UCSD-AML1 (cell line): ENCODE measurements around the gene NEUROD2.
A peak's percentile ranks its signal among the peaks of the same experiment; 100 is the strongest.

Source experiments
- DNase-seq: peaks from one replicate; lab custom pipeline; 2025; ENCODE audit not compliant: unreplicated experiment; lab: John Stamatoyannopoulos, UW

Gene NEUROD2

GRCh38 chr17:39607851-39608130 lies at the start of gene NEUROD2:
Gene NEUROD2 (minus strand): TSS chr17:39607920. CDS start chr17:39606599, 1,321 bp downstream.
- no peak for DNase-seq

- no peak for DNase-seq
These were observed 47.4 kb upstream of the NEUROD2 start for GRCh38 chr17:39655105-39655504.

DNA sequence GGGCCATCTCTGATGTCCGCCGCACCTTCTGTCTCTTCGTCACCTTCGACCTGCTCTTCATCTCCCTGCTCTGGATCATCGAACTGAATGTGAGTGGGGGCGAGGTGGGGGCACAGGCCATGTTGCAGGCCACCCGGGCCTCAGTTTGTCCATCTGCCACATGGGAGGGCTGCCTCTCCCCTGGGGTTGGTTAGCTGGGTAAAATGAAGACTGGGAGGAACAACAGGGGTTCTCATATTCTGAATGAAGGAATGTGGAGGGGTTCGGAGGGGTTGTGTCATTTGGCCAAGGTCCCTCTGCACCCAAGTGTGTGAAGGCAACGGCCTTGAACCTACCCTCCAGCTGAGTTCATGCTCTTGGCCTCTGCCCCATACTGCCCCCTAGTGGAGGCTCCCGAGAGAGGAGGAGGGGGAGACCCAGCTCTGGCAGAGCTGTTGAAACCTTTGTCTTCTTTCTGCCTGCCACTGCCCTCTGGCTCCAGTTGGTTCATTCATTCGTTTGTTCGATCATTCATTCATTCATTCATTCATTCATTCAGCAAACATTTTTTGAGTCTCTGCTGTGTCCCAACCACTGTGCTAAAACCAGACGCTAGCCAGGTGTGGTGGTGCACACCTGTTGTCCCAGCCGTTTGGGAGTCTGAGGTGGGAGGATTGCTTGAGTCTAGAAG lies 46.1 kb upstream of the NEUROD2 start:
- peak; percentile 72 for DNase-seq

GRCh38 chr17:39653316-39653661 lies 45.6 kb upstream of the NEUROD2 start:
- DNase-seq: no peak

- DNase-seq: no peak
These were observed 45.0 kb upstream of the NEUROD2 start for GRCh38 chr17:39652587-39653315.

DNA sequence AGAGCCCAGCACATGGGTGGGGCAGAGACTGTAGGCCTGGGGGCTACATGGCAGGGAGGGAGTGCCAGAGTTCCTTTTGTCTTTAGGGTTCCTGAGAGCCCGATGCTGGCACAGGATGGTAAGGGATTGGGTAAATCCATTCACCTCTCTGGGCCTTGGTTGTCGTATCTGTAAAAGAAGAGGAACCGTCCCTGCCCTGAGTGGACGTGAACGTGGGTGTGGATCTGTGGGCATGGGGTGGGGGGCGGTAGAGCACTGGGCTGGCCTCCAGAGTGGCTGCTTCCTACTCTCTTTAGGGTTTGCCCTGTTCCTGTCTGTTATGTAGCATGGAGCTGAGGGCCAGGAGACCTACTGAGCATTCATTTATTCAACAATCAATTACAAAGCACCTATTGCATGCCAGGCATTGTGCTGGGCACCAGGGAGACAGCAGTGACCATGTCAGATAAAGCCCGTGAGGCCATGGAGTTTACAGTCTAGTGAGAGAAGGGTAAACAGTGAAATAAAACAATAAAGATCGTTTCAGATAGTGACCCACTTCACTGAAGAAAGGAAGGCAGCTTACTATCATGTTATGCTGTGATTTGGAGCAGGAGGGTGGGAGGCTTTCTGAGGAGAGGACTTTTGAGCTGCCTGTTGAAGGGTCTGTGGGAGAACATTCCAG lies 44.3 kb upstream of the NEUROD2 start:
- no peak for DNase-seq

DNA sequence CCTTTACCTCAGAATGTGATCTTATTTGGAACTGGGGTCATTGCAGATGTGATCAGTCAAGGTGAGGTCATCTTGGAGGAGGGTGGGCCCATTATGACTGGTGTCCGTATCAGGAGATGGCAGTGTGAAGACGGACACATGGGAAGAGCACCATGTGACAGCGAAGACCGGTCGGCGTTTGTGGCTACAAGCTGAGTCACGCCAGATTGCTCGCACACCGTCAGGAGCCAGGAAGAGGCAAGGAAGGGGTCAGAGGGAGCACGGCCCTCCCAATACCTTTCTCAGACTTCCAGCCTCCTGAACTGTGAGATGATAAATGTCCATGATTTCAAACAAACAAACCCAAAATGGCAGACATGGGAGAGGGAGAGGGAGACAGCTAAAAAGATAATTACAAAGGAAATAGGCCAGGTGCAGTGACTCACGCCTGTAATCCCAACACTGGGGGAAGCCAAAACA lies 42.4 kb upstream of the NEUROD2 start:
- no peak for DNase-seq

DNA sequence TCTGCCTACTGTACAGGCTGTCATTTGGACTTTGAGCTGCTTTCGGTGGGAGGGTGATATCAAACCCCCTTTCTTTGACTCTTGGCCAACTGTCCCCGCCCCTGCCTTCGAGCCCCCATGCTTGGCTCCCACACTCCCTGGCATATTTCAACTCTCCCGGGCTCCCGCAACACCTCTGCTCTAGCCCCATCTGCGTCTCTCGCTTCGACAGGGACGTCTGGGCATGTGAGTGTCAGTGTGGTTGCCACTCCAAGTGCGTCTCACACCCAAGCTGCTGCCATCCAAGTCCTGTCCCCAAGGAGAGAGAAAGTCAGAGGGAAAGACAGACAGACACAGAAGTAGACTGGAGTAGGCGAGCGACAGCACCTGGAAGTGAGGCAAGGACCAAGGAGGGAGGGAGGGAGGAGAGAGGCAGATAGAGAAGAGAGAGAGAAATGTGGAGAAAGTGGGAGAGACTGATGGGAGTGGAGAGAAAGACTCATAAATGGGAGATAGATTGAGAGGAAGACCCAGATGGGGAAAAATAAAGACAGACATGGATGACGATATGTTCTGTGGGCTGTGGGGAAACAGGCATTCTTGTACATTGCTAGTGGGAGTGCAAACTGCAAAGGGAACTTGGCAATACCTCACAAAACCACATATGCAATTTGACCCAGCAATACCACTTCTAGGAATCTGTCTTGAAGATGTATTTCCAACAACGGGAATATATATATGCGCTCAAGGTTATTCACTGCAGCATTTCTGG lies 41.1 kb upstream of the NEUROD2 start:
- no peak for DNase-seq

DNA sequence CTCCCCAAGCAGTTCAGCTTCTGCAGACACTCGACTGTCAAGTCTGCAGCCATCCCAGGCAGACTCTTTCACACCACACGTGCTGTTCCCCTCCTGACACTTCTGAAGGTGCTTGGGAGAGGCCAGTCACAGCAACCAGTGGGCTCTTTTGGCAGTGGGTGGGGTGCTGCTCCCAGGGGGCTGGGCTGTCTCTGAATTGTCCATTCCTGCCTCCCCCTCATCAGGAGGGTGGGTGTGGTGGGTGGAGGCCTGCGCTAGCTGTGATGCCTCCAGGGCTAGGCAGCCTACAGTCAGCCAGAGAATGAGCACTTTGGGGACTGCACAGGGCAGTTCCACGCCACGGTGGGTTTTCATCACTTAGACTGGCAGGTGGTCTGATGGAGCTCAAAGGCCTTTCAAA lies 39.5 kb upstream of the NEUROD2 start:
- no peak for DNase-seq

DNA sequence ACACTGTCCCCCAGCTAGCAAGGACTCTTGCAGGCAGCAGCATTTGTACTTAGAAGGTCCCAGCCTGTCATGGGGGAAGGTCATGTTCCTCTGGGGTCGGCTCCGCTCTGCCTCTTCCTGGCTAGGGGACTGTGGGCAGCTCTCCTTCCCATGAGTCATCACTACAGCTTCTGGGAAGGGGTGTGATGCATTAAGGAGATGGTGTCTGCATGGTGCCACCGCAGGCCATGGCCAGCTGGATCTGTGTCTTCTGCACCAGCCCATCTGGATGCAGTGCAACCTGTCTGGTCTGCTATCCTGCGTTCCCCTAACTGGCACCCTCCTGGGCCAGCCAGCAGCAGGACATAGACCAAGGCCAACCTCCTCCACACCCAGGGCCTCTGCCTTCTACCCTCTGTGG lies 35.6 kb upstream of the NEUROD2 start:
- no peak for DNase-seq

DNA sequence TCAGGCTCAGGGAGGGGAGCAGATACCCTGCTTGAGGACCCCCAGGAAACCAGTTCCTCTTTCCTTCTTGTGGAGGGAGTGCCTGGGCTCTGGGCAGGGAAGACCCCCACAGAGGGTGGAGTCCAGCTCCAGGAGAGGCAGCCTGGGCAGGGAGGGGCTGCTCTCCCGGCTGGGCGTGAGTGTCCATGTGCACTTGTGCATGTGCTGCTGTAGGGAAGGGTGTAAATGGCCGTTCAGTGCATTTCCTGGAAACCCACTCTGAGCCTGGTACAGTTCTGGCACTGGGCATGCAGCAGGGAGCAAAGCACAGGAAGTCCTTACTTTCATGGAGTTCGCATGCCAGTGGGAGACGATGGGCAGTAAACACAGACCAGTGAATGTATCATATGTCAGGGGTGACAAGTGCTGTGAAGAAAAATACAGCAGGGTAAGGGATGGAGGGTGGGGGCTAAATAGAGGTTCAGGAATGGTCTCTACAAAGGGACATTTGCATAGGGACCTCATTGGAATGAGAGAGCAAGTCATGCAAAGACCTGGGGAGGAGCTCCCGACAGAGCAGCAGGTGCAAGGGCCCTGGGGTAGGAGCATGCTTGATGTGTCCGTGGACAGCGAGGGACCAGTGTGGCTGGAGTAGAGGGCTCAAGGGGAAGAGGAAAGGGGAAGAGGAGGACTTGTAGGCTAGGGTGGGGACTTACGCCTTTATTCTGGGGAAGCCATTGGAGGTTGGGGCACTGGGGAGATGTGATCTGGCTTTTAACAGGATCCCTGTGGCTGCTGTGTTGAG lies 34.8 kb upstream of the NEUROD2 start:
- DNase-seq: no peak

- no peak for DNase-seq
These were observed 34.2 kb upstream of the NEUROD2 start for GRCh38 chr17:39641883-39642282.

- DNase-seq: no peak
These were observed 33.4 kb upstream of the NEUROD2 start for GRCh38 chr17:39641097-39641496.

GRCh38 chr17:39640591-39641031 lies 32.9 kb upstream of the NEUROD2 start:
- peak; percentile 41 for DNase-seq

- DNase-seq: no peak
These were observed 32.1 kb upstream of the NEUROD2 start for GRCh38 chr17:39639566-39640458.

GRCh38 chr17:39639043-39639442 lies 31.3 kb upstream of the NEUROD2 start:
- no peak for DNase-seq

GRCh38 chr17:39638317-39638716 lies 30.6 kb upstream of the NEUROD2 start:
- no peak for DNase-seq

DNA sequence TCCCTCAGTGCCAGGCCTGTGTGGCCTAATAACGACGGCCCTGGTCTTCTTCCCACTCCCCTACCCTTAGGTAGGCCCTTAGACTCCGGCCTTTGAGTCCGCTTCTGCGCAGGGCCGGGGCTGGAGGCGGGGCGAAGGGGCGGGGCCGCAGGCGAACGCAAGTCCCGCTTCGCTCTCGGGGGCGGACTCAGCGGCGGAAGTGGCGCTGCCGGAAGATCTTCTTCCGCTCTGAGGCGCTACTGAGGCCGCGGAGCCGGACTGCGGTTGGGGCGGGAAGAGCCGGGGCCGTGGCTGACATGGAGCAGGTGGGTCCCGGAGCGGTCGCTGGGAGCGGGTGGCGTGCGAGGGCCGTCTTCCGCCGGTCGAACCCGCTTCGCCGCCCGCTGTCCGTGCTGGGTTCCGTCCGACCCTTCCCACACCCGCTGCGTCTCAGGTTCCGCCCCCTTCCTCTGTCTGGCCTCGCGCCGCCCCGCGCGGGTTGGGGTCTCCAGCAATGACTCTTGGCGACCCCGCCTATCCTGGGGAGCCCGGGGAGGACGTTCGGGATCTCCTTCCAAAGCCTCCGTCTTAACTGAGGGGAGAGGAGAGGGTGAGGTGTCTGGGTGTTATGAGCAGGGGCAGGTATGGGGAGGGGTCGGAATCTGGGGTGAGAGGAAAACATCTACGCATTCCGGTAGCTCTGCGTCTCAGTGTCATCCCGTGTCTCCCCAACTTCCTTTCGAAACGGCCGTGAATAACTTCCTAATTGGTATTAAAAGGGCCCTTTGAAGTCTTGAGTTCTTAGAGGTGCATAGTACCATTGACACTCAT lies 29.4 kb upstream of the NEUROD2 start, which contains the start of gene STARD3:
TSS of gene STARD3 (plus strand) at position 218 of the 810 bp plus-strand sequence. CDS start 16,388 bp downstream, outside the sequence.
- DNase-seq: peak; percentile 92

DNA sequence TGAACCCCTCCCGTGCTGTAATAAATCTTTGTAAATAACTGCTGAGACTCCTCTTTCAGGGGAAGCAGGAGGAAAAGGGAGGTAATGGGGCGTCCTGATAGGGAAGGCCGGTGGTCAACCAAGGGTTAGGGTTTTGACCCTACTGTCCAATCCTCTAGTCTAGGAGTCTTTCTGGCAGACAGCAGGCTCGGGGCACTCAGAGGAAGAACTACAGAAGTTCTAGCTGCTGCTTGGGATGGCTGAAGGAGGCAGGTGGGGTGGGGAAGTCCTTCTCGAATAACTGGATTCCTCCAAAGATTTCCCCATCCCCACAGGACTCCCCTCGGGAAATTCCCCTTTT lies 28.8 kb upstream of the NEUROD2 start:
- DNase-seq: no peak
